ENCODE results near the gene ASTN1. TPM values are rescaled to one million over a fixed set of nuclear protein-coding genes. Genes with fewer than 3 reads are reported as not detected.

ASTN1 gene
- total RNA-seq, 1 donor from 2014 or later = under 0.01 TPM

DNA sequence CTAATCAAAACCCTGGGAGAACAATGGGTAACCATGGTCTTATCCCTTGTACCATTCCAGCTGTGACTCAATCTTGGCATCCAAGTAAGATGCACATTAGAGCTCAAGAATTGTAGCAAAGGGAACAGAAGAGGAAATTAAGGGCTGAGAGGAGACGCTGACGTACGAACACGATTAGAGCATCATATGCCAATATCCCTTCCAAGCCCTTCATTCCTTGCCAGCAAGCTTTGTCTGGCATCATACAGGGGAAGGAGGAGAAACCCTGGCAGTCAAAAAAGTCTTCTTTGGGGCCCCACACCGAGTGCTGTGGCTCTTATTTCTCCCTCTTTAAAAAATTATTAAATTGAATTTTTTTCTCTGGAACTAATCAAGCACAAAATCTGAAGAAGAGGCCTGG lies 120.9 kb downstream of the ASTN1 start:
- DNase-seq (ENCODE audit: low read depth, low spot score) = no peak

DNA sequence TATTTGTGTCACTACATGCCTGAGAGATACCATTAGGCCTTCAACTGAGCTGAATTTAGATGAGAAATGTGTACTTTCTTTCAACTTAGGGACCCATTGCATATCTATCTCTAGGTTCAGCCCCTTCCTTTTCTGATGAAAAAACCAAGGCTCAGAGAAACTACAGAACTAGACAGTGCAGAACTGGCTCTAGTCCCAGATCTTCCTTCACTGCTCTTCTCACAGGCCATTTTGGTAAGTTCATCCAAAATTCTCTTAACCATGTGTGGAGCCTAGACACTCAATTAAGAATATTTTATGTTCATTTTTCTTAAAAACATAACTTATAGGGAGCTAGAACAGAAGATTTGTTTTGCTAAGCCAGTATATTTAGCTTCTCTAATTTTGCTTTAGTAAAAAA lies 128.9 kb downstream of the ASTN1 start:
- no peak for DNase-seq (ENCODE audit: low read depth, low spot score)

DNA sequence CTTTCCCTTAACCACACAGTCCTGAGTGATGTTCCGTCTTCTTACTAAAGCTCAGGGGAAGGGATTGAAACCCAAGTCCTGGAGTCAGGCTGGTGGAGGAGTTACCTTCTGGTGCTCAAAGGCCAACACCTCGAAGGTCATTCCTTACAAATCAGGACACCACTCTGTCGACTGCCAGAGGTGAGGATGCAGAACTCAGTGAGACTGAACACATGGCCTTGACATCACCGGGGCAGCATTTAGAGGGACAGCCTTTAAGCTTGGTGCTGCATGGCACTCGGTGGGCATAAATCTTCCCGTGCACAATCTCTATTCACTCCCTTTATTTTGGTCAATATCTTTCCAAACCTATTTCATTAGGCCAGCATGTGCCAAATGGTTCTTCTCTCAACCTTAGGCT lies 130.9 kb downstream of the ASTN1 start:
- DNase-seq (ENCODE audit: low read depth, low spot score) = no peak

DNA sequence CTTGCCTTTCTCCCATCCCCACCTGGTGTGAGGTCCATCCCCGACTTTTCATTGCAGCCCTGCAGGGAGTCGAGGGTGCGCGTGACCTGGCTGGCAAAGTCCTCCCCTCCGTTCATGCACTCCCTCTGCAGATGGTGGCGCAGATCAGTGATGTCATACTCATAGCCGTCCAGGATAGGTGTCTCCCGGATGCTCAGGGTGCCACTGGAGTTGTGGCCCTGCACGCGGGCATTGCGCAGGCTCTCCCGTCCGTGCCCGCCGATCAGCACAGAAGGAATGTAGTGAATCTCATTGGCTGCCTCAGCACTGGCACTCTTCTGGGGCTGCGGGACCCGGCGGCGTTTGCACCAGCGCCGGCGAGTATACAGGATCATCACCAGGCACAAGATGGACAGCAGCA lies 132.1 kb downstream of the ASTN1 start:
- no peak for DNase-seq (ENCODE audit: low read depth, low spot score)

DNA sequence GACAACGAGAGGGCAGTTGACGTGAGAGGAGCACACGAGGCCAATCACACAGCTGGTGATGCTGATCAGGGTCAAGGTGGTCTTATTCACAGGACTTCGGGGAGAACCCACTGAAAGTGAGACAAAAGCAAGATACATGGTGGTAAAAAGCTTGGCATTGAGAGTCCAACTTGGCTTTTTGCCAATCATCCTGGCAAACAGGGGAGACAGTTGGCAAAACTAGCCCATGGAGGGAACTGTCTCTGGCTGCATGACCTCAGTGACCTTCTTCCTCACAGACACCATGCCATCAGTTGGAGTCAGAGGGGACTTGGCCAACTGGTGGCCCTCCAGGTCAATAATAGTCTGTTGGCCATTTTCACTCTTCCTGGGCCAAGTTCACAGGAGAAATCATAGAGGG lies 139.9 kb downstream of the ASTN1 start:
- DNase-seq (ENCODE audit: low read depth, low spot score) = no peak

DNA sequence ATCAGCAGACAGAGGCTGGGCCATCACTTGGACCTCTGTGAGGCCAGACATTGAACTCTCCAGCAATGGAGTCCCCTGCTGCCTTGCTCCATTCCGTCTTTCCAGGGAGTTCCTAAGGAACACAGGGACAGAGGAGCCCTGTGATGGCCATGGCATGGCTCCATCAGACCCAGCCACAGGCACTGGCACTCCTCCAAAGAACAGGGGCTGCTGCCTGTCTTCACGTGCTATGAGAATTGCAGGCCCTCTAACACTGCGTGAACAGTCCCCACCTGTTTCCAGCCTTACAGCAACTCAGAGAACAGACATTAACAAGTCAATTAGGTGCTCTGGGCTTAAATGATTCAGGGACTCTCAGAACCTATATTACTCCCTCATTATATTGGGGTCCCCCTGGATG lies 140.8 kb downstream of the ASTN1 start:
- DNase-seq (ENCODE audit: low read depth, low spot score) = no peak

DNA sequence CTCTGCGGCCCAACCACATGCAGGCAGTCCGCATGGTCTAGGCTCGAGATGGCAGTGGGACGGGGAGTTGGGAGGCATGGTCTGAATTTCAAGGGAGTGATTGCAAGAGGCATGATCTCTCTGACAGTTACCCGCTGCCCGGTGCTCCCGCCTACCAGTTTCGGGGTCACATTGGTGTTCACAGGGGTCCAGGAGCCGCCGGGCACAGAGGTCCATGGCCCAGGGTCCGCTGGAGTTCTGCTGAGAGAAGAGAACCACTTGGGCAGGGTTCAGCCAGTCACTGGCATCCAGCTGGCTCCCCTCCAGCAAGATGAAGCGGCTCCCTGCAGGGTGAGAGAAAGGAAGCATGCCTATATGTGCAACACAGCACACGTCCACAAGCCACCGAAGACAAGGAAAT lies 141.3 kb downstream of the ASTN1 start:
- no peak for DNase-seq (ENCODE audit: low read depth, low spot score)

DNA sequence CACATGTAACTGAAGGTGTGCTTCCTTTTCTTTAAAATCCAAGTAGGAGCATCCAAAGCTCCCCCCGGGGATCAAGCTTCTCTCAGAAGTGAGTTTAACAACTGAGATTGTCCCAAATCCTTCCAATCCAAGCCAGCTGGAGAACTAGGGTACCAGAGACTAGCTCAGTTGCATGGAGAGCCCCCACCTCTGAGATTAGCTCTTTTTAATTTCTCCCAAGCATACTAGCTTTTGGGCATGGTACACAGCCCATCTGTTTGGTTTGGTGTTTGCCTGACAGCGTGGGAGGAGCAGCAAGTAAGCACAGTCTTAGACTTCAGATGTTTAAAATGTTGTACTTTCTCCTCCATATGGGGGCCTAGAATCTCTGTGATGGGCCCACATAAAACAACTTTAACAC lies 142.8 kb downstream of the ASTN1 start:
- DNase-seq (ENCODE audit: low read depth, low spot score) = no peak

DNA sequence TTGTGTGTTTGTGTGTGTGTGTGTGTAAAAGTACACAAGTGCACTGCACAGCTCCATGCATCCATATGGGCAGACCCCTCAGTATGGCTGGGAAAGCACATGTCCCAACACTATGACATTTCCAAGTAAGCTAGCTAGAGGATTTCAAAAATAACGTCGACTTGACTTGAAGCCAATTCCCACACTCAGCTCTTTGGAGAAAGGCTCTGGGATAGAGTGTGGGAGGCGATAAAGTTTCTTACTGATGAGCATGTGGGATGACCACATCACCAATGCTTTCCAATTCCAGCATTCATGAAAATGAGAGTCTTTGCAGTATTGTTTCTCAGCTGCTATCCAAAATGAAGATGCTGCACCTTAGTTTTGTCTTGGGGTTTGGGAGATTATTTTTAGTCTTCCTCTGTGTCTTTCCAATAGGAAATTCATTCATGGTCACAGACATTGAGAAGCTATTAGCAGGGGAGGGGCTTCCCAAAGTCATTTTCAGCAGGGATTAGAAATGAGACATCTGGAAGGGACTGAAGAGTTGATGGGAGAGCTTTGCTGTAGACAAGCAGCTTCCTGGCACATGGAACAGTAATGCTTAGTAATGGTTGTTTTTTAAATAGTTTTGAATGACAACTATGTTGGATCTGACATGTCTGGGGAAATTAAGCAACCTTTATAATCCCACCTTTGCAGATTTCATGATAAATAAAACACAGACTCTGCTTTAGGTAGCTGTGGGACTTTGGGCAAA lies 143.5 kb downstream of the ASTN1 start:
- no peak for DNase-seq (ENCODE audit: low read depth, low spot score)

DNA sequence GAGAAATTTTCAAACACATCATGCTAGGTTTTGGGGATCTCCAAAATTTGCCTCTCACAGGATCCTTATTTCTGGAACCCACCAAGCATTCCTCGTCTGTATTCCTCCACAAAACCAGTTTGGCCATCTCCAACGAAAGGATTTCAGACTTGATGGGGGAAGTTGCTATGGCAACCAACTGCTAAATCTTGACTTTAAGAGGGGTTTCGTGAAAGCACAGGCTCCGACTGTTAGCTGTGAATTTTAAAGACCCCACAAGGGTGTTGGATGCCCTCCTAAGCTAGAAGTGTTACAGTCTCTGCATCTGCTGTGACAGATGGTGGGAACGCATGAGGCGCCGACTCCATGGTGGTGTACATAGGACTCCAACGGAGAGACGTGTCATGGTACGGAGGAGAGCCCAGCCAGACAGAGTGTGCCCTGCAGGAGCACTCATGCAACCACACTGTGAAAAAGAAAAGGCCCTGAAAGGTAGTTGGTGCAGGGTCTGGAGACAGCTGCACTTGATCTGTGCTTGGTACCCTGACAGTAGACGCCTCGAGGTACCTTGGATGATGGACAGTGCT lies 147.1 kb downstream of the ASTN1 start:
- no peak for DNase-seq (ENCODE audit: low read depth, low spot score)

DNA sequence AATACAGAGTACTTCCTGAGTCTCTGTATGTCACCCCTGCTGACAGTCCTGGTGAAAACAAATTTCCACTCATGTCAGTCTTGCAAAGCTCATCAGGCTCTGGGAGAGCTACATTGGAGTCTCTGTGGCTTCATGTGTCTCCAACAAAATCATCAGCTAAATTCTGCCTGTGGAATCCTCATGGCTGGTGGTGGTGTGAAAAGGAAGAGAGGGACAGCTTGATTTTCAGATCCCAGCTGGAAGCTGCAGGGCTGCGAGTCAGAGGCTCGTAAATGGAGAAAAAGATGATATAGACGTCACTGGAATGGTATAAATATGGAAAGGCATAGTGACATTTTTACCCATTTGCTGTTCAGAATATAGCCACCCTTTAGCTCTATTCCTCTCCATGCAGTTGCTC lies 150.2 kb downstream of the ASTN1 start:
- DNase-seq (ENCODE audit: low read depth, low spot score) = no peak

DNA sequence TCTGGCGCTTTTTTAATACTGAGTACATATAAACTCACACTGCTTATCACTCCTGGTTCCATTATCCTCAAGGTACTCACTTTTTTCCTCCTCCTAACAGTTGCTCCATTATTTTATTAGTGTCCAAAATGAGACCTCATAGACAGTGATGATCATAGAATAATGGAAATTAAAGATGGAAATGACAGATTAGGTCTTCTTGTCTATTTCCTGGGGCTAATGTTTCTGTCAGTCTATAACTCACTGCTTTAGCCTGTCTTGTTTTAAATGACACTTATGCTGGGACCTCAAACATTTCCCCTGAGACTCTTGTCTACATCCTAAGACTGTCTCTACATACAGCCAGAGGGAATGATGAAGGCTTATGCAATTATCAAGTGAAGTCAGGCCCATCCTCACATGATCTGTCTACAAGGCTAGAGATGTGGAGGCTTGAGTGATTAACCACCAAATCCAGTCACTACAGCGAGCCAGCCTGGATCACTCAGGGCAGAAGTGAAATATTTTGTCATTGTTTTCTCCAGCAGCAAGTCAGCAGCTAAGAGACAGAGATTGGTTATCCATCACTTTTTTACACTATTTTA lies 152.1 kb downstream of the ASTN1 start:
- no peak for DNase-seq (ENCODE audit: low read depth, low spot score)

DNA sequence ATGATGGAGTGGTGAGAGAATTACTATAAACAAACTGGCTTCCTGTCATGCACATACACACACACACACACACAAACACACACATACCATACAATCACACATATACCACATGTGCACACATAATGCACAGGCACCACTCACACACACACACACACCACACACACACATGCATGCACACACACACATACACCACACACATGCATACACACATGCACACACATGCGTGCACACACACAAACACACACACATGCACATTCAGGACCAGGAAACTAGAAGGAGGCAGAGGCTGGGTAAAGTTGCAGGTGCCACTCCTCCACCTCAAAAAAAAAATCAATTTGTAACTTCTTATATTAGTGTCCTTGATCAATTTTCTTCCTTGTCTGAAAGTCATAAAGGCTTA lies 153.0 kb downstream of the ASTN1 start:
- DNase-seq (ENCODE audit: low read depth, low spot score) = no peak

DNA sequence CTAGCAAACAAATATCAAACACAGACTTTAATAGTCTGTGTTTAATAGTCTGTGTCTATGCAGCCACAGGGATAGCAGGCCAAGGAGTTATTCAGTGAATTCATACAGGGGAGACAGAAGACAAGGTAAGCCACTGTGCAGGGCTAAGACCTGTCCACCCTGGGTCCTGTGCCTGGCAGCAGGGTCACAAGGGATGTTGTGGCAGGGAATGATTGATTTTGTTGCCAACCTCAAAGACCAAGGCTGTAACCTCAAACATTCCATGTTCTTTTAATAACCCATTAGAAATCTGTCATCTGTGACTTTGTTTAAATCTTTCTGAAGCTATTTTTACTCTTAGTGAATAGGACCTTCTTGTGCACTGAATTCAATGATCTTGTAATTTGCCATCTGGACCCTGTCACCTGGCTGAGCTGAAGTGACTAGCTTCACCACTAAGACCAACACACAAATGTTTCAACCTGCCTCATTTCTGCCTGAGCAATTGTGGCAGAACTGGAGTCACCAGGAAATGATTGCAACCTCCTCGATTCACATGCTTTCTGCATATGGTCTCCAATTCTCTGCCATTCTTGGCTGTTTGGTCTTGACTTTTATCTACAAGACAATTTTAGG lies 154.2 kb downstream of the ASTN1 start:
- no peak for DNase-seq (ENCODE audit: low read depth, low spot score)

DNA sequence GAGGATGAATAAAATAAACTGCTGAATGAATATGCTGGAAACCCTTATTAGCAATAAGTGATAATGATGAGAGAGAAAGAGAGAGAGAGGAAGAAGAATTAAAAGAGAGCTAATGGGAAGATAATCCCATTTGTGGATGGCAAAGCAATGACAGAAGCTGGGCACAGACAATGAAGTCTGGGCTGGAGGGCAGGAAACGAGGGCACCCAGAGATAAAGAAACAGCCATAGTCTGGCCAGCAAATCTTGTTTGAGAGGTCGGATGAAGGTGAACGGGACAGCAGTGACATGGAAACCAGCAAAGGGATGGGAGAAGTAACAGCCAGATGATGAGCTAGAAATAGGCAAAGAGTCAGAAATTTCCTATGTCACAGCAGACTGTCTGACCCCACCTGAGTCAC lies 155.9 kb downstream of the ASTN1 start:
- no peak for DNase-seq (ENCODE audit: low read depth, low spot score)

DNA sequence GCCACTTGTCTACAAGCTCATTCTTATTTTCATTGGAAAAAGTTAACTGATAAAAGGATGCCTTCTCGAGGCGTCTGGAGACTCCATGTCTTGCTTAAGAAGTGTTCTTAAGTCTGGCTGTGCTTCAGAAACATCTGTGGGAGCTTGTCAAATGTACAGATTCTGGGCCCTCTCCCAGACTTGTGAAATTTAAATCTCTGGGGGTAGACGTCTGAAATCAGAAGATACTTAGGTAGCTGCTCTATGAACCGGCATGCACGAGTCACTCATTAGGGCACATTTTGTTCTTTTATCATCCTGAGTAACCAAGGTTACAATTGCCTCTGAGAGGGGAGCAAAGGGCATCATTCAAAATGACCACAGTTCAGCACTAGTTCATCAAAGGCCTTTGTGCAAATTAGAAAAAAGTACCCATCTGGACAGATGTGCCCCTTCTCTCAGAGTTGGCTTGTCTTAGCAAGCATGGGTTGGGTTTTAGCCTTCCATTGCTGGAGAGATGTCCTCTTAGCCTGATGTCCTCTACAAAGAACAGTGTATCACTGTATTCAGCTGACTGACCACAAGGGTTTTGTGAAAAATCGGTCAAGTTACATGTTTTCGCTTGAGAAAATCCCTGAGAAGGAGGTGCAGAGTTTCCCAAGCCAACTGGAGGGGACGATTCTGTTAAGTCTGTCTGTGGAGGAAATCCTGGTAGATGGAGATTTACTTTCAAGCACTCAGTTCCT lies 156.9 kb downstream of the ASTN1 start:
- no peak for DNase-seq (ENCODE audit: low read depth, low spot score)

DNA sequence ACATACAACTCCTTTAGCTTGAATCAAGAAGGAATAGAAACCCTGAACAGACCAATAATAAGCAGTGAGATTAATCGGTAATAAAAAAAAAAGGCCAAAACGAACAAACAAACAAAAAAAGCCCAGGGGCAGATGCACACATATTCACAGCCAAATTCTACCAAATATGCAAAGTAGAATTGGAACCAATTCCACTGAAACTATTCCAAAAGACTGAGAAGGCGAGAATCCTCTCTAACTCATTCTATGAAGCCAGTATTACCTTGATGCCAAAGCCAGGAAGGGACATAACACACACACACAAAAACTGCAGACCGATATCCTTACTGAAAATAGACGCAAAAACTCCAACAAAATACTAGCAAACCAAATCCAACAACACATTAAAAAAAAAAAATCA lies 161.6 kb downstream of the ASTN1 start:
- DNase-seq (ENCODE audit: low read depth, low spot score) = no peak

DNA sequence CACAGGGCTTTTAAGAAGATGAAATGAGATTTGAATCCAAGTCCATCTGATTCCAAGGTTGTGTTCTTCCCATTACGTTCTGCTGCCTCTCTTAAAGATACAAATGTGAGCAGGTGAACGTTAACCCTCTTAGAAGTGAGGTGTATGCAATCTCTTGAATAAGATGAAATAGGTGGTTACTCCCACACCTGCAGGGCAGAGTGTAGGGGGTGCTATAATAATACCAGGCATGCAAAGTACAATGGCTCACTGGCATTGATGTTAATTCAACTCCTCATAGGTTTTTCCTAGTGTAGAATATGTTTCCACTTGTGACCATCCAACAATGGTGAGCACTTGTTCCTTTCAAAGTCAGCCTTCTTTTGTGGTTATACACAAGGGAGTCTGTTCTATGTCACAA lies 163.0 kb downstream of the ASTN1 start:
- no peak for DNase-seq (ENCODE audit: low read depth, low spot score)

DNA sequence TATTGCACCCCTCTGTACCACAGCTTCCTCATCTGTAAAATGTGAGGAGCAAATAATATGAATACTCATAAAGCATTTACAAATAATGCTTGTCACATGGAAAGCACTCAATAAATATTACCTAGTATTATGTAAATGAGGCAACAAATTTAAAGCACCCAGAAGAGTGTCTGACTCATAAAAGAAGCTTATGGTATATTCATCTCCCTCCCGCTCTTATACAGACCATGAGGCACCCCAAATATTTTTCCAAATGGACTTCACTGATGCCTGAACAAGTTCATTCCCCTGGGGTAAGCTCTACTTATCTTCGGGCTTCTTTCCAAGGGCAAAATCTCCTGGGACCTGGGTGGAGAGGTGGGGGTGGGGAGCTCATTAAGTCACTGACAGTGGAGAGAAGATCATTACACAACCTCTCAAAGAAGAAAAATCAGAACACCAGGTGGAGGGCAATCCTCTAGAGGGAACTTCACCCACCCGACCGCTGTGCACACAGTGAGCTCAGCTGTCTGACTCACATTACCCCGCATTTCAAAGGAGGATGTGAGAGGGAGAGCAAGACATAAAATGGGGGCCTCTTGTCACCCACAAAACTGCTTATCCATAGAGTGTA lies 166.2 kb downstream of the ASTN1 start:
- DNase-seq (ENCODE audit: low read depth, low spot score) = no peak

DNA sequence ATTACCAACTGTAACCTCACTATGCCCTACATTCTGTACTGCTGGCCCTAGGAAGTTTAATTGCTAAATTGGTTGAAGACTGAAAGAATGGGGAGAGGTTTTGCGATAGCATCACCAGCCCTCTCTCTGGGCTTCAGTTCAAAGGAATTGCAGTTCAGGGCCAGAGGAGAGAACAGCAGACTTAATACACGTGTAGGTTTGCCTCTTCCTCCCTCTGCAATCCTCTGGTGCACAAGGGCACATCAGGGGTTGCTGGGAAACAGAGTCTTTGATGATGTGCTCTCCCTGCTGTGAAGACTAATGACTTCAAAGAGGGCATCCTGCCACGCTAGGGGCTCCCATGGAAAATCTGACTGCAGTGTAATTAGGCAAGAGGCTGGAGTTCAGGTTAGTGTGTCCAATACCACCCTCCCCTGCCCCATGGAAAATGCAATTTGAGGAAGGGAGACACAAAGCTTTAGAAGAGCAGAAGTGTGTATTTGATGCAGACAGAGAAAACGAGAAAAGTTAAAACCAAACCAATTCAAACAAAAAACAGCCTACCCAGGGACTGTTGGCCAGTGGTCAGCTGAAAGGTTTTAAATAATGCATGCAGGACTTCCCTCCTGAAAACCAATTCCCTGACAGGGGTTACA lies 167.9 kb downstream of the ASTN1 start:
- no peak for DNase-seq (ENCODE audit: low read depth, low spot score)

DNA sequence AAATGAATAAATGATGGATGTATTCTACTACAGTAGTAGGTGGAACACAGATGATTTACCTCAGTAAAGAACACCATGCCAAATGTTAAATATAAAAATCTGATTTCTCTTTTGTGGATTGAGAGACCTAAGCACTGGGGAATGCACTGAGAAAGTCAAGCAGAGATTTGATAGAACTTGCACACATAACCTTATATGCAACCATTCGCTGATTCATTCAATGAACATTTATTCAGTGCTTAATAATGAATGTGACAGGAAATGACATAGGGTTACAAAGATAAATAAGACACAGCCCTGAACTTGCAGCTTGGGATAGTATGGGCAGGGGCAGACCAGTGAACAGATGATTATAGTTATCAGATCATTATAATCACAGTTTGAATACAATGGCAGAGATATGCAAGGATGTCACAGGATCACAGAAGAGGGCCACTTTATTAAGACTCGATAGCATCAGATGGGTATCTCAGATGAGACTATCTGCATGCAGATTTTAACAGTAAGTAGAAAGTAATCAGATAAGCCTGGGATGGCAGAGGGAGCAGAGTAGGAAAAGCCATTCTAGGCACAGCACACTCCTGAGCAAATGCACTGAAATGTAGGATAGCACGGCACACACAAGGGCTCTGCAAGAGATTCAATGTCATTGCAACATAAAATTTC lies 169.4 kb downstream of the ASTN1 start:
- DNase-seq (ENCODE audit: low read depth, low spot score) = no peak

Data from pulmonary artery endothelial cell (primary cell).